HepG2 (cell line): ENCODE results near the gene BBS1. TPM values are rescaled to one million over a fixed set of nuclear protein-coding genes. Genes with fewer than 3 reads are reported as not detected.

ENCODE experiments used
- DNMT3B ChIP-seq: conservative IDR thresholded peaks from 2 replicates; pipeline ENCODE4 v1.6.1; 2016; ENCODE audit warnings: missing biosample characterization, control low read depth
- E2F5 ChIP-seq: sonication (generic); formaldehyde crosslinking; conservative IDR thresholded peaks from 2 replicates; pipeline ENCODE4 v1.4.0; 2020; ENCODE audit warnings: missing genetic modification reagents
- HMG20B ChIP-seq: conservative IDR thresholded peaks from 2 replicates; pipeline ENCODE4 v1.6.1; 2016; ENCODE audit warnings: missing genetic modification reagents, missing compliant biosample characterization
- KLF11 ChIP-seq: IDR thresholded peaks from 2 replicates; pipeline ENCODE4 v1.6.1; 2016; ENCODE audit warnings: missing compliant biosample characterization
- MTA1 ChIP-seq: sonication (generic); formaldehyde crosslinking; IDR thresholded peaks from 2 replicates; pipeline ENCODE4 v1.4.0; 2020; ENCODE audit warnings: missing genetic modification reagents, mild to moderate bottlenecking, borderline replicate concordance
- PHF8 ChIP-seq: sonication (generic); formaldehyde crosslinking; IDR thresholded peaks from 2 replicates; pipeline ENCODE4 v1.5.0; 2020; ENCODE audit warnings: missing genetic modification reagents
- SIN3A ChIP-seq: IDR thresholded peaks from 2 replicates; pipeline ENCODE4 v1.6.1; 2011; ENCODE audit warnings: low read depth, mild to moderate bottlenecking, control low read depth, low read length, borderline replicate concordance
- TFAP4 ChIP-seq: sonication (generic); IDR thresholded peaks from 2 replicates; pipeline ENCODE4 v1.6.1; 2016; ENCODE audit warnings: low read depth, borderline replicate concordance
- THAP11 ChIP-seq: IDR thresholded peaks from 2 replicates; pipeline ENCODE4 v1.6.1; 2016; ENCODE audit warnings: missing biosample characterization, missing genetic modification reagents
- ZFY ChIP-seq: sonication (generic); formaldehyde crosslinking; IDR thresholded peaks from 2 replicates; pipeline ENCODE4 v1.4.0; 2020; ENCODE audit warnings: missing genetic modification reagents
- ZNF136 ChIP-seq: sonication (generic); formaldehyde crosslinking; IDR thresholded peaks from 2 replicates; pipeline ENCODE4 v1.8.1; 2022; ENCODE audit warnings: low read depth, mild to moderate bottlenecking, moderate library complexity, missing genetic modification reagents
- ZNF225 ChIP-seq: sonication (generic); formaldehyde crosslinking; IDR thresholded peaks from 2 replicates; pipeline ENCODE4 v1.4.0; 2020; ENCODE audit warnings: mild to moderate bottlenecking, missing genetic modification reagents
- ZNF382 ChIP-seq: sonication (generic); formaldehyde crosslinking; IDR thresholded peaks from 2 replicates; pipeline ENCODE4 v1.5.0; 2020; ENCODE audit warnings: missing genetic modification reagents, mild to moderate bottlenecking, borderline replicate concordance
- ZNF431 ChIP-seq: sonication (generic); formaldehyde crosslinking; IDR thresholded peaks from 2 replicates; pipeline ENCODE4 v1.9.0; 2022; ENCODE audit warnings: missing genetic modification reagents, low read depth, mild to moderate bottlenecking, borderline replicate concordance
- ZNF441 ChIP-seq: sonication (generic); formaldehyde crosslinking; IDR thresholded peaks from 2 replicates; pipeline ENCODE4 v1.7.0; 2021; ENCODE audit warnings: missing genetic modification reagents, borderline replicate concordance
- ZNF562 ChIP-seq: sonication (generic); formaldehyde crosslinking; IDR thresholded peaks from 2 replicates; pipeline ENCODE4 v1.8.0; 2022; ENCODE audit warnings: missing genetic modification reagents, borderline replicate concordance
- polyA plus RNA-seq, 8 experiments: library from polyadenylated mRNA; depleted of rRNA in 3 of 8; stranded (reverse) in 7 of 8; unstranded in 1 of 8; fragments of >200 nt; fragmentation: Illumina TruSeq in 4 of 8; extraction: Trizol in 4 of 8; gene quantifications; 2 replicates each; pipeline versions ENCODE4 v1.2.1 to v1.2.3, GENCODE V29; 2011 to 2016; ENCODE audit warnings: low read depth in 4 of 8, missing spikeins in 1 of 8, mixed read lengths in 1 of 8; ENCODE audit not compliant: insufficient read depth in 1 of 8
- total RNA-seq, 5 experiments: library from RNA; depleted of rRNA; stranded (reverse); fragments of >200 nt; fragmentation: Illumina TruSeq; extraction: Trizol; gene quantifications; 2 replicates each; pipeline ENCODE4 v1.2.3, GENCODE V29; 2016; ENCODE audit warnings: low read depth in 1 of 5
- TF ChIP-seq, protein P1 (sequence below): sonication (generic); formaldehyde crosslinking; IDR thresholded peaks from 2 replicates; pipeline ENCODE4 v1.4.0; 2020; ENCODE audit warnings: missing genetic modification reagents, borderline replicate concordance
- TF ChIP-seq, protein P2 (sequence below): sonication (generic); formaldehyde crosslinking; IDR thresholded peaks from 2 replicates; pipeline ENCODE4 v1.9.0; 2021; ENCODE audit warnings: missing genetic modification reagents, borderline replicate concordance
- TF ChIP-seq, protein P3 (sequence below), 2 experiments: fragments of 450-650 bp in 1 of 2; sonication (generic) in 1 of 2; formaldehyde crosslinking; IDR thresholded peaks; 2 replicates each; pipeline versions ENCODE4 v1.5.0 to v1.8.0; 2020 to 2022; ENCODE audit warnings: mild to moderate bottlenecking in 1 of 2, missing genetic modification reagents in 1 of 2

Gene BBS1
- total and polyA plus RNA-seq, 2 of the 13 experiments (the other 11 are each of a cell fraction or from before 2014, with no cell fraction given), result 11.7 to 14.1 TPM

DNA sequence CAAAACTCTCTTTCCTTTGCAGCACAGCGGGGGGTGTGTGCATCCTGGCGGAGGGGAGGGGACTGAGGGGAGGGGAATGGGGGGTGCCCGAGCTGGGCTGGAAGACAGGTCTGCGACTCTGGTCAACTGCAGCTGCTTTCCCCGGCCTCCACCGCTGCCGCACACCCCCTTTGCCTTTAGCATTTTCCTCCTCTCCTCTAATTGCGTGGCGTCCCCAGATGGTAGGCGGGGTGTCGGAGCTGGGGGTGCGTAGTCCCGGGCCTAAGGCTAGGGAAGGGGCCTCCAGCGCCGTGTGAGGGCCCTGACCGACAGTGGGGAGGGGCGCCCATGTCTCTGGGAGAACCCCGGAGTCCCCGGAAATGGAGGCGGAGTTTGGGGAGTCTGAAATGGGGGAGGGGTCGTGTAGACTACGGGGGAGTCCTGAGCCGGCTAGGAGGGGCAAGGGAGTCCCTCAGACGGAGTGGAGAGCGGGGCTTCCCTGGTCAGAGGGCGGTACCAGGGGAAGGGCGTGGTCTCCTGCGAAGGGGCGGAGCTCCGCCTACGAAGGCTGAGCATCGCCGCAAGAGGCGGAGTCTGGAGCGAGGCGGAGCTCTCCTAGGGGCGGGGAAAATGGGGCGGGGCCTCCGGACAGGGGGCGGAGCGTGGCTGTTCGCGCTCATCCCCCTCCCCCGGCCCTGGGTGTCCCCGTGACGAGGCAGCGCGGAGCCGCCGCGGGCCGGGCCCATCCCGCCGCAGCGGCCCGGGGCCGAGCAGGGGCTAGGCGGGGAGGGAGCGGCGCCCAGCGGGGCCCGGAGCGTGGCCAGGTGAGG is 44.0 kb upstream of the BBS1 start, which contains the start of gene PELI3 (continued):
- TF ChIP-seq, protein P1, sequence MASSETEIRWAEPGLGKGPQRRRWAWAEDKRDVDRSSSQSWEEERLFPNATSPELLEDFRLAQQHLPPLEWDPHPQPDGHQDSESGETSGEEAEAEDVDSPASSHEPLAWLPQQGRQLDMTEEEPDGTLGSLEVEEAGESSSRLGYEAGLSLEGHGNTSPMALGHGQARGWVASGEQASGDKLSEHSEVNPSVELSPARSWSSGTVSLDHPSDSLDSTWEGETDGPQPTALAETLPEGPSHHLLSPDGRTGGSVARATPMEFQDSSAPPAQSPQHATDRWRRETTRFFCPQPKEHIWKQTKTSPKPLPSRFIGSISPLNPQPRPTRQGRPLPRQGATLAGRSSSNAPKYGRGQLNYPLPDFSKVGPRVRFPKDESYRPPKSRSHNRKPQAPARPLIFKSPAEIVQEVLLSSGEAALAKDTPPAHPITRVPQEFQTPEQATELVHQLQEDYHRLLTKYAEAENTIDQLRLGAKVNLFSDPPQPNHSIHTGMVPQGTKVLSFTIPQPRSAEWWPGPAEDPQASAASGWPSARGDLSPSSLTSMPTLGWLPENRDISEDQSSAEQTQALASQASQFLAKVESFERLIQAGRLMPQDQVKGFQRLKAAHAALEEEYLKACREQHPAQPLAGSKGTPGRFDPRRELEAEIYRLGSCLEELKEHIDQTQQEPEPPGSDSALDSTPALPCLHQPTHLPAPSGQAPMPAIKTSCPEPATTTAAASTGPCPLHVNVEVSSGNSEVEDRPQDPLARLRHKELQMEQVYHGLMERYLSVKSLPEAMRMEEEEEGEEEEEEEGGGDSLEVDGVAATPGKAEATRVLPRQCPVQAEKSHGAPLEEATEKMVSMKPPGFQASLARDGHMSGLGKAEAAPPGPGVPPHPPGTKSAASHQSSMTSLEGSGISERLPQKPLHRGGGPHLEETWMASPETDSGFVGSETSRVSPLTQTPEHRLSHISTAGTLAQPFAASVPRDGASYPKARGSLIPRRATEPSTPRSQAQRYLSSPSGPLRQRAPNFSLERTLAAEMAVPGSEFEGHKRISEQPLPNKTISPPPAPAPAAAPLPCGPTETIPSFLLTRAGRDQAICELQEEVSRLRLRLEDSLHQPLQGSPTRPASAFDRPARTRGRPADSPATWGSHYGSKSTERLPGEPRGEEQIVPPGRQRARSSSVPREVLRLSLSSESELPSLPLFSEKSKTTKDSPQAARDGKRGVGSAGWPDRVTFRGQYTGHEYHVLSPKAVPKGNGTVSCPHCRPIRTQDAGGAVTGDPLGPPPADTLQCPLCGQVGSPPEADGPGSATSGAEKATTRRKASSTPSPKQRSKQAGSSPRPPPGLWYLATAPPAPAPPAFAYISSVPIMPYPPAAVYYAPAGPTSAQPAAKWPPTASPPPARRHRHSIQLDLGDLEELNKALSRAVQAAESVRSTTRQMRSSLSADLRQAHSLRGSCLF, result no peak
- TF ChIP-seq, protein P2, sequence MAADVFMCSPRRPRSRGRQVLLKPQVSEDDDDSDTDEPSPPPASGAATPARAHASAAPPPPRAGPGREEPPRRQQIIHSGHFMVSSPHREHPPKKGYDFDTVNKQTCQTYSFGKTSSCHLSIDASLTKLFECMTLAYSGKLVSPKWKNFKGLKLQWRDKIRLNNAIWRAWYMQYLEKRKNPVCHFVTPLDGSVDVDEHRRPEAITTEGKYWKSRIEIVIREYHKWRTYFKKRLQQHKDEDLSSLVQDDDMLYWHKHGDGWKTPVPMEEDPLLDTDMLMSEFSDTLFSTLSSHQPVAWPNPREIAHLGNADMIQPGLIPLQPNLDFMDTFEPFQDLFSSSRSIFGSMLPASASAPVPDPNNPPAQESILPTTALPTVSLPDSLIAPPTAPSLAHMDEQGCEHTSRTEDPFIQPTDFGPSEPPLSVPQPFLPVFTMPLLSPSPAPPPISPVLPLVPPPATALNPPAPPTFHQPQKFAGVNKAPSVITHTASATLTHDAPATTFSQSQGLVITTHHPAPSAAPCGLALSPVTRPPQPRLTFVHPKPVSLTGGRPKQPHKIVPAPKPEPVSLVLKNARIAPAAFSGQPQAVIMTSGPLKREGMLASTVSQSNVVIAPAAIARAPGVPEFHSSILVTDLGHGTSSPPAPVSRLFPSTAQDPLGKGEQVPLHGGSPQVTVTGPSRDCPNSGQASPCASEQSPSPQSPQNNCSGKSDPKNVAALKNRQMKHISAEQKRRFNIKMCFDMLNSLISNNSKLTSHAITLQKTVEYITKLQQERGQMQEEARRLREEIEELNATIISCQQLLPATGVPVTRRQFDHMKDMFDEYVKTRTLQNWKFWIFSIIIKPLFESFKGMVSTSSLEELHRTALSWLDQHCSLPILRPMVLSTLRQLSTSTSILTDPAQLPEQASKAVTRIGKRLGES (CRISPR knock-in tag), result no peak
- TF ChIP-seq ZNF562 (CRISPR knock-in tag), result no peak
- no peak for TF ChIP-seq ZNF225
- TF ChIP-seq, protein P3, sequence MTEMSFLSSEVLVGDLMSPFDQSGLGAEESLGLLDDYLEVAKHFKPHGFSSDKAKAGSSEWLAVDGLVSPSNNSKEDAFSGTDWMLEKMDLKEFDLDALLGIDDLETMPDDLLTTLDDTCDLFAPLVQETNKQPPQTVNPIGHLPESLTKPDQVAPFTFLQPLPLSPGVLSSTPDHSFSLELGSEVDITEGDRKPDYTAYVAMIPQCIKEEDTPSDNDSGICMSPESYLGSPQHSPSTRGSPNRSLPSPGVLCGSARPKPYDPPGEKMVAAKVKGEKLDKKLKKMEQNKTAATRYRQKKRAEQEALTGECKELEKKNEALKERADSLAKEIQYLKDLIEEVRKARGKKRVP (CRISPR knock-in tag; IDR thresholded peaks at IDR 0.05), result no peak
- no peak for TF ChIP-seq DNMT3B (CRISPR knock-in tag)
- TF ChIP-seq ZNF441 (CRISPR knock-in tag), result peak; percentile 70; the same call in 1 of the 2 replicates
- no peak for TF ChIP-seq MTA1 (CRISPR knock-in tag)
- no peak for TF ChIP-seq HMG20B (CRISPR knock-in tag)
- peak; percentile 49; the same call in 1 of the 2 replicates for TF ChIP-seq SIN3A
- no peak for TF ChIP-seq KLF11 (CRISPR knock-in tag)
- no peak for TF ChIP-seq ZNF431 (CRISPR knock-in tag)
- no peak for TF ChIP-seq E2F5 (CRISPR knock-in tag)
- no peak for TF ChIP-seq ZNF382 (CRISPR knock-in tag)
- 0 out of 2 replicates have a peak, but pooled peaks have one; percentile 16 for TF ChIP-seq TFAP4
- TF ChIP-seq PHF8 (CRISPR knock-in tag), result peak; percentile 68
- TF ChIP-seq ZNF136 (CRISPR knock-in tag), result no peak
- peak; percentile 50 for TF ChIP-seq ZFY (CRISPR knock-in tag)
- TF ChIP-seq THAP11 (CRISPR knock-in tag), result no peak
